Panc1 (cell line): ENCODE results near the gene IP6K2.
"Not testable (repeated sequence)": the region's sequence is repeated elsewhere in the genome, so short reads cannot be mapped to it uniquely, and the experiment has no call there.

Experiments used
- CTCF ChIP-seq: fragments of 450-650 bp; IDR thresholded peaks from 2 replicates; pipeline ENCODE4 v1.5.1; 2017; ENCODE audit warnings: mild to moderate bottlenecking
- POLR2AphosphoS5 ChIP-seq: IDR thresholded peaks from 2 replicates; pipeline ENCODE4 v1.6.1; 2012; ENCODE audit warnings: mild to moderate bottlenecking, low read depth, low read length, moderate library complexity

DNA sequence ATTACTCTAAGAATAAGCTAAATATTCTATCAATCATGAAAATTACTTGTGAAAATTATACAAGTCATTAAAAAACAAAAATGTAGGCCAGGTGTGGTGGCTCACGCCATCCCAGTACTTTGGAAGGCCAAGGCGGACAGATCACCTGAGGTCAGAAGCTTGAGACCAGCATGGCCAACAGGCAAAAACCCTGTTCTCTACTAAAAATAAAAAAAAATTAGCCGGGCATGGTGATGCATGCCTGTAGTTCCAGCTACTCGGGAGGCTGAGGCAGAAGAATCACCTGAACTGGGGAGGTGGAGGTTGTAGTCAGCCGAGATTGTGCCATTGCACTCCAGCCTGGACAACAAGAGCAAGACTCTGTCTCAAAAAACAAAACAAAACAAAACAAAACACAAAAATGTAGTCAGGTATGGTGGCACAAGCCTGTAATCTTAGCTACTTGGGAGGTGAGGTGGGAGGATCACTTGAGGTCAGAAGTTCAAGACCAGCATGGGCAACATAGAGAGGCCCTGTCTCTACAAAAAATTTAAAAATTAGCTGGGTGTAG lies 43.0 kb upstream of the IP6K2 start:
- TF ChIP-seq CTCF, POLR2AphosphoS5: not testable (repeated sequence)
